Neuronal stem cell (in vitro differentiated cells): Measurements from ENCODE around the gene OSBPL10.

Experiments used
- DNase-seq: peaks from one replicate; pipeline ENCODE4 v3.0.0-alpha.2; 2013; ENCODE audit warnings: low spot score
- H2AFZ ChIP-seq: one replicate; pipeline ENCODE4 v1.6.1; 2013; ENCODE audit warnings: mild to moderate bottlenecking, low read length, inconsistent platforms
- H2AK5ac ChIP-seq: 2 replicates; pipeline ENCODE4 v1.6.1; 2013; ENCODE audit warnings: low read depth, mild to moderate bottlenecking, inconsistent platforms, low read length, moderate library complexity, mixed read lengths
- H2BK120ac ChIP-seq: 2 replicates; pipeline ENCODE4 v1.6.1; 2013; ENCODE audit warnings: low read depth, mild to moderate bottlenecking, inconsistent platforms, low read length, moderate library complexity, mixed read lengths
- H2BK12ac ChIP-seq: one replicate; pipeline ENCODE4 v1.6.1; 2013; ENCODE audit warnings: low read length, inconsistent platforms
- H2BK15ac ChIP-seq: 2 replicates; pipeline ENCODE4 v1.6.1; 2013; ENCODE audit warnings: mild to moderate bottlenecking, low read length, inconsistent platforms, mixed read lengths
- H2BK5ac ChIP-seq: one replicate; pipeline ENCODE4 v1.6.1; 2013; ENCODE audit warnings: inconsistent platforms, mild to moderate bottlenecking, low read length, moderate library complexity
- H3K14ac ChIP-seq: one replicate; pipeline ENCODE4 v1.6.1; 2013; ENCODE audit warnings: low read length, inconsistent platforms
- H3K18ac ChIP-seq: 2 replicates; pipeline ENCODE4 v1.6.1; 2013; ENCODE audit warnings: low read length, inconsistent platforms
- H3K23ac ChIP-seq: 2 replicates; pipeline ENCODE4 v1.6.1; 2013; ENCODE audit warnings: low read depth, mild to moderate bottlenecking, mixed read lengths, low read length, inconsistent platforms; ENCODE audit not compliant: poor library complexity
- H3K27ac ChIP-seq: replicated peaks from 3 replicates; pipeline ENCODE4 v1.5.1; 2013; ENCODE audit warnings: low read length, inconsistent platforms
- H3K27me3 ChIP-seq, 3 experiments: 2 replicates each; pipeline ENCODE4 v1.6.1; 2013; ENCODE audit warnings: low read length in 3 of 3, mild to moderate bottlenecking in 2 of 3, inconsistent platforms in 1 of 3, low read depth in 1 of 3, mixed read lengths in 1 of 3, moderate library complexity in 1 of 3; ENCODE audit not compliant: control insufficient read depth in 3 of 3, insufficient read depth in 3 of 3
- H3K36me3 ChIP-seq, 2 donors: replicated peaks in 1 of 2; 2 replicates each; pipeline ENCODE4 v1.6.1; 2013; ENCODE audit warnings: low read length in 2 of 2; ENCODE audit not compliant: control insufficient read depth in 2 of 2, insufficient read depth in 2 of 2
- H3K4ac ChIP-seq: 2 replicates; pipeline ENCODE4 v1.6.1; 2013; ENCODE audit warnings: inconsistent platforms, mild to moderate bottlenecking, low read length, moderate library complexity
- H3K4me1 ChIP-seq, 2 donors: 1 replicate in 1 of 2; 2 replicates in 1 of 2; pipeline ENCODE4 v1.6.1; 2013; ENCODE audit warnings: low read length in 2 of 2, low read depth in 1 of 2; ENCODE audit not compliant: control insufficient read depth in 2 of 2, insufficient read depth in 1 of 2
- H3K4me2 ChIP-seq: one replicate; pipeline ENCODE4 v1.6.1; 2013; ENCODE audit warnings: mild to moderate bottlenecking, low read length, inconsistent platforms; ENCODE audit not compliant: insufficient read depth, poor library complexity, severe bottlenecking
- H3K4me3 ChIP-seq, 2 donors: 2 replicates each; pipeline ENCODE4 v1.5.1; 2013; ENCODE audit warnings: low read length in 2 of 2, mild to moderate bottlenecking in 2 of 2, inconsistent platforms in 1 of 2, moderate library complexity in 1 of 2
- H3K79me1 ChIP-seq: one replicate; pipeline ENCODE4 v1.6.1; 2013; ENCODE audit warnings: low read depth, mild to moderate bottlenecking, inconsistent platforms, low read length, moderate library complexity
- H3K9ac ChIP-seq: one replicate; pipeline ENCODE4 v1.6.1; 2013; ENCODE audit warnings: mild to moderate bottlenecking, low read depth, low read length, inconsistent platforms; ENCODE audit not compliant: poor library complexity
- H3K9me3 ChIP-seq, 2 donors: replicated peaks in 1 of 2; 2 replicates each; pipeline versions ENCODE3 to v1.6.1; 2013; ENCODE audit warnings: low read length in 2 of 2, mild to moderate bottlenecking in 2 of 2, inconsistent platforms in 1 of 2, low read depth in 1 of 2, mixed read lengths in 1 of 2, moderate library complexity in 1 of 2; ENCODE audit not compliant: control insufficient read depth in 2 of 2, insufficient read depth in 1 of 2
- H4K8ac ChIP-seq: one replicate; pipeline ENCODE4 v1.6.1; 2013; ENCODE audit warnings: low read depth, mild to moderate bottlenecking, inconsistent platforms, low read length, moderate library complexity
- H4K91ac ChIP-seq: one replicate; pipeline ENCODE4 v1.6.1; 2013; ENCODE audit warnings: low read length, low read depth, mild to moderate bottlenecking, inconsistent platforms; ENCODE audit not compliant: poor library complexity
- WGBS, 2 donors: extraction: QIAGEN DNeasy Blood & Tissue Kit; methylation state at CpG; one replicate each; pipeline ENCODE4 v1.1.7; 2013; ENCODE audit warnings: missing lambda C conversion rate in 2 of 2, mixed read lengths in 1 of 2; ENCODE audit not compliant: insufficient read length in 2 of 2, insufficient replicate concordance in 1 of 2; ENCODE audit errors: extremely low coverage in 2 of 2; 5-methylcytosine and 5-hydroxymethylcytosine counted together

Gene OSBPL10

DNA sequence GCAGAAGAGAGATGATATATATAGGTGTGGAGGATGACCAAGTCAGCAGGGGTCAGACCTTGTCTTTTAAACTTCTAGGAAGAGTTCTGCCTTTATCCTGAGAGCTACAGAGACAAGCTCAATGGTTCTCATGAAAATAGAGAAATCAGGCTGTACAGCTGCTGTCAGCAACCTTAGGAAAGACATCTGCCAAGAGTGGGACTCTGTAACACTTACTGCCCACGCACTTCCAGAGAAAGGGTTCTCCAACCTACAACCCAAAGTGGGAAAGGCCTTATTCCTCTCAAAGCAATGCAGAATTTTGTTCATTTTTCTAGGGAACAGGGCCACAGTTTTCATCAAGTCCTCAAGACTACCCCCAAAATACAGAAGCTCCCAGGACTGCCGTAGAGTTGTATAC lies 309.6 kb downstream of the OSBPL10 start:
- Histone ChIP-seq H2AK5ac (no peak overlapping the region), H3K9me3 (no peaks in the 10 kb centered on the region), H3K4me3 (no peak overlapping the region), H3K79me1 (no peaks in the 10 kb centered on the region), H2BK120ac (no peak overlapping the region), H3K27ac (no peak overlapping the region), H3K23ac (no peak overlapping the region), H3K36me3 (no peaks in the 10 kb centered on the region), H3K18ac (no peak overlapping the region), H3K14ac (no peak overlapping the region), H3K4me1 (no peaks in the 10 kb centered on the region), H2BK15ac (no peak overlapping the region), H3K4me2 (no peak overlapping the region), H2BK5ac (no peak overlapping the region), H3K4ac (no peak overlapping the region), H4K8ac (no peak overlapping the region), H3K27me3 (no peaks in the 10 kb centered on the region), H2AFZ (no peak overlapping the region), H4K91ac (no peak overlapping the region), H2BK12ac (no peak overlapping the region), H3K9ac (no peak overlapping the region)
- no peak for DNase-seq
- WGBS, 2 donors: no CpG with 5 or more reads among the region's 2 CpGs

DNA sequence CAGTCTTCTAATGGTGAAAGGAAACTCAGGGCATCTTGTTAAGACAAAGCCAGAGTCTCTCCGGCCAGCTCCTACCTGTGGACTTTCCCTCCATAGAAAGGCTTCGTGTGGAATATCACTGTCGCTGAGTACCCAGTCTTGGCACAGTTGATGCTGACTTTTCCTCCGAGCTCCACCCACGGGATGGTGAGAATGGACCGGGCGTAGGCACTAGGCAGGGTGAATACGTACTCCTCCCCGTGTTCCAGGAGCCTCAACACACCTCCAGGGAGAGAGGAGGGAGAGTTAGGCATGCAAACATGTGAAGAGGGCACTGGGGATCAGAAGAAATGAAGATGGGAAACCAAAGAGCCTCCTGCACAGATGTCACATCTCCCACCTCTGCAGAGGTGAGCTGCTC lies 310.3 kb downstream of the OSBPL10 start:
- Histone ChIP-seq H2BK120ac (no peak overlapping the region), H4K8ac (no peak overlapping the region), H3K27ac (no peak overlapping the region), H3K79me1 (no peaks in the 10 kb centered on the region), H2BK15ac (no peak overlapping the region), H3K4me1 (no peaks in the 10 kb centered on the region), H2AK5ac (no peak overlapping the region), H2AFZ (no peak overlapping the region), H3K14ac (no peak overlapping the region), H3K9ac (no peak overlapping the region), H3K36me3 (no peaks in the 10 kb centered on the region), H3K4ac (no peak overlapping the region), H3K4me3 (no peak overlapping the region), H2BK5ac (no peak overlapping the region), H3K23ac (no peak overlapping the region), H4K91ac (no peak overlapping the region), H3K4me2 (no peak overlapping the region), H3K9me3 (no peaks in the 10 kb centered on the region), H3K18ac (no peak overlapping the region), H2BK12ac (no peak overlapping the region), H3K27me3 (no peaks in the 10 kb centered on the region)
- no CpG with 5 or more reads among the region's 9 CpGs for WGBS, 2 donors
- no peak for DNase-seq

DNA sequence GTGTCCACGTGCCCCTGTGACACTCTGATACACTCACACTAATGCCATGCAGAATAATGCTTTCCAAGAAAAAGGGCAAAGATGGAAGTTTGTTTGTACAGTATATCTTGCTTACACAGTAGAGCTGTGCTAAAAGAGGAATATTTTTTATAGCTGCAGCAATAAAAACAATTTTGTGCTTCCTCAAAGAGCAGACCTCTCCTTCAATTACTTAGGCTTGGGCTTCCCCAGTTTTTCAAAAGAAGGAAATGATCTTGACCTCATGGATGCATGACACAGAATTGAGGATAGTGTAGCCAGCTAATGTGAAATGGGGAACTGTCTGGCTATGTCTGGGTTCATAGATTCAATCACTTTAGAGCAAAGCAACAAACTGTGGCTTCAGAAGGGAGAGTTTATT lies 310.9 kb downstream of the OSBPL10 start:
- Histone ChIP-seq H2BK120ac (no peak overlapping the region), H3K79me1 (no peaks in the 10 kb centered on the region), H3K4me2 (no peak overlapping the region), H3K14ac (no peak overlapping the region), H3K4me3 (no peak overlapping the region), H4K8ac (no peak overlapping the region), H2AK5ac (no peak overlapping the region), H3K36me3 (no peaks in the 10 kb centered on the region), H3K9me3 (no peaks in the 10 kb centered on the region), H2BK12ac (no peak overlapping the region), H4K91ac (no peak overlapping the region), H3K4me1 (no peaks in the 10 kb centered on the region), H3K27me3 (no peaks in the 10 kb centered on the region), H3K18ac (no peak overlapping the region), H2BK5ac (no peak overlapping the region), H2AFZ (no peak overlapping the region), H3K23ac (no peak overlapping the region), H2BK15ac (no peak overlapping the region), H3K27ac (no peak overlapping the region), H3K4ac (no peak overlapping the region), H3K9ac (no peak overlapping the region)
- no peak for DNase-seq
- WGBS, 2 donors: no CpG with 5 or more reads among the region's 1 CpG

GRCh38 chr3:31668242-31668641 lies 312.8 kb downstream of the OSBPL10 start:
- Histone ChIP-seq H2AFZ (no peak overlapping the region), H3K4me2 (no peak overlapping the region), H3K14ac (no peak overlapping the region), H3K79me1 (no peaks in the 10 kb centered on the region), H3K27me3 (no peaks in the 10 kb centered on the region), H3K4ac (no peak overlapping the region), H3K4me3 (no peak overlapping the region), H3K4me1 (no peaks in the 10 kb centered on the region), H2BK120ac (no peak overlapping the region), H3K36me3 (no peaks in the 10 kb centered on the region), H2BK5ac (no peak overlapping the region), H3K18ac (no peak overlapping the region), H2BK12ac (no peak overlapping the region), H3K27ac (no peak overlapping the region), H3K23ac (no peak overlapping the region), H3K9ac (no peak overlapping the region), H4K91ac (no peak overlapping the region), H2BK15ac (no peak overlapping the region), H2AK5ac (no peak overlapping the region), H4K8ac (no peak overlapping the region), H3K9me3 (no peaks in the 10 kb centered on the region)
- no peak for DNase-seq
- no CpG with 5 or more reads among the region's 4 CpGs for WGBS, 2 donors
